OCI-LY3 (cell line): ENCODE results near the gene MEMO1.

Source experiments
- H2AFZ ChIP-seq: fragments of 200-600, 300-600 bp; shearing (Covaris generic); 2 replicates; pipeline ENCODE4 v1.6.0; 2014; ENCODE audit warnings: antibody characterized with exemption, low read depth, low read length
- H3K27ac ChIP-seq: fragments of 200-600, 300-600 bp; sonication (generic); 2 replicates; pipeline ENCODE4 v1.5.1; 2014; ENCODE audit warnings: mild to moderate bottlenecking, low read length, moderate library complexity, mixed read lengths
- H3K27me3 ChIP-seq: fragments of 200-600, 300-600 bp; sonication (generic); 2 replicates; pipeline ENCODE4 v1.6.1; 2014; ENCODE audit warnings: low read depth, low read length, mixed read lengths
- H3K36me3 ChIP-seq: fragments of 200-600, 300-600 bp; sonication (generic); replicated peaks from 2 replicates; pipeline ENCODE3; 2014; ENCODE audit warnings: low read depth, low read length, mixed read lengths
- H3K4me1 ChIP-seq: fragments of 300-600, 200-600 bp; sonication (generic); 2 replicates; pipeline ENCODE4 v1.6.1; 2014; ENCODE audit warnings: low read length, mixed read lengths
- H3K4me2 ChIP-seq: fragments of 200-600, 300-600 bp; sonication (generic); 2 replicates; pipeline ENCODE4 v1.6.1; 2014; ENCODE audit warnings: low read length, mixed read lengths
- H3K4me3 ChIP-seq: fragments of 300-600, 200-600 bp; sonication (generic); 2 replicates; pipeline ENCODE4 v1.5.1; 2014; ENCODE audit warnings: antibody characterized with exemption, mild to moderate bottlenecking, low read length, moderate library complexity
- H3K79me2 ChIP-seq: fragments of 300-600, 200-600 bp; shearing (Covaris generic); 2 replicates; pipeline ENCODE4 v1.6.1; 2014; ENCODE audit warnings: mild to moderate bottlenecking, low read length, mixed read lengths
- H3K9ac ChIP-seq: fragments of 300-600, 200-600 bp; shearing (Covaris generic); 2 replicates; pipeline ENCODE4 v1.6.0; 2014; ENCODE audit warnings: mild to moderate bottlenecking, low read length, moderate library complexity
- H3K9me3 ChIP-seq: fragments of 200-600, 300-600 bp; shearing (Covaris generic); 2 replicates; pipeline ENCODE4 v1.6.1; 2014; ENCODE audit warnings: low read length, mixed read lengths; ENCODE audit not compliant: insufficient read depth
- H4K20me1 ChIP-seq: fragments of 200-600, 300-600 bp; sonication (generic); 2 replicates; pipeline ENCODE4 v1.6.1; 2016; ENCODE audit warnings: low read length, mixed read lengths; ENCODE audit not compliant: insufficient read depth
- EZH2phosphoT487 ChIP-seq: fragments of 200-600 bp; shearing (Covaris generic); IDR thresholded peaks from 2 replicates; pipeline ENCODE4 v1.6.1; 2018; ENCODE audit warnings: antibody characterized with exemption, mixed run types, low read depth
- TF ChIP-seq, protein P1 (sequence below): fragments of 200-600, 300-600 bp; sonication (generic); IDR thresholded peaks from 2 replicates; pipeline ENCODE4 v1.5.1; 2014; ENCODE audit warnings: antibody characterized with exemption, low read length, low read depth

MEMO1 gene

DNA sequence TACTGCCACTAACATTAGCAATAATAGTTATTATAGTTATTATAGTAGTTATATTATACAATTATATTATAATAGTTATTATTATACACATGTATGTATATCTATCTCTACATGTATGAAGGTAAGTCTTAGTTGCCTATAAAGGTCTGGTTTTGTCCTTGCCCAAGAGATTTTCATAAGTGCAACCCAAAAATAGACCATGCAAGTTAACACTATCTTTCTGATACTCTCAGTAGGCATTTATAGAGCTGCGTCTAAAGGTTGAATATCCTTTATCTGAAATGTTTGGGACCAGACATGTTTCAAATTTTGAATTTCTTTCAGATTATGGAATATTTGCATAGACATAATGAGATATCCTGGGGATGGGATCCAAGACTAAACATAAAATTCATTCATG is 175.4 kb downstream of the MEMO1 start:
- Histone ChIP-seq H2AFZ (no peak overlapping the region), H3K4me2 (no peak overlapping the region), H3K4me3 (no peak overlapping the region), H3K36me3 (no peaks in the 10 kb centered on the region), H3K4me1 (no peaks in the 10 kb centered on the region), H3K9me3 (no peaks in the 10 kb centered on the region), H3K27ac (no peak overlapping the region), H3K79me2 (no peaks in the 10 kb centered on the region), H4K20me1 (no peaks in the 10 kb centered on the region), H3K27me3 (no peaks in the 10 kb centered on the region), H3K9ac (no peak overlapping the region)
- TF ChIP-seq EZH2phosphoT487: no peak
- TF ChIP-seq, protein P1, sequence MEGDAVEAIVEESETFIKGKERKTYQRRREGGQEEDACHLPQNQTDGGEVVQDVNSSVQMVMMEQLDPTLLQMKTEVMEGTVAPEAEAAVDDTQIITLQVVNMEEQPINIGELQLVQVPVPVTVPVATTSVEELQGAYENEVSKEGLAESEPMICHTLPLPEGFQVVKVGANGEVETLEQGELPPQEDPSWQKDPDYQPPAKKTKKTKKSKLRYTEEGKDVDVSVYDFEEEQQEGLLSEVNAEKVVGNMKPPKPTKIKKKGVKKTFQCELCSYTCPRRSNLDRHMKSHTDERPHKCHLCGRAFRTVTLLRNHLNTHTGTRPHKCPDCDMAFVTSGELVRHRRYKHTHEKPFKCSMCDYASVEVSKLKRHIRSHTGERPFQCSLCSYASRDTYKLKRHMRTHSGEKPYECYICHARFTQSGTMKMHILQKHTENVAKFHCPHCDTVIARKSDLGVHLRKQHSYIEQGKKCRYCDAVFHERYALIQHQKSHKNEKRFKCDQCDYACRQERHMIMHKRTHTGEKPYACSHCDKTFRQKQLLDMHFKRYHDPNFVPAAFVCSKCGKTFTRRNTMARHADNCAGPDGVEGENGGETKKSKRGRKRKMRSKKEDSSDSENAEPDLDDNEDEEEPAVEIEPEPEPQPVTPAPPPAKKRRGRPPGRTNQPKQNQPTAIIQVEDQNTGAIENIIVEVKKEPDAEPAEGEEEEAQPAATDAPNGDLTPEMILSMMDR: no peak

DNA sequence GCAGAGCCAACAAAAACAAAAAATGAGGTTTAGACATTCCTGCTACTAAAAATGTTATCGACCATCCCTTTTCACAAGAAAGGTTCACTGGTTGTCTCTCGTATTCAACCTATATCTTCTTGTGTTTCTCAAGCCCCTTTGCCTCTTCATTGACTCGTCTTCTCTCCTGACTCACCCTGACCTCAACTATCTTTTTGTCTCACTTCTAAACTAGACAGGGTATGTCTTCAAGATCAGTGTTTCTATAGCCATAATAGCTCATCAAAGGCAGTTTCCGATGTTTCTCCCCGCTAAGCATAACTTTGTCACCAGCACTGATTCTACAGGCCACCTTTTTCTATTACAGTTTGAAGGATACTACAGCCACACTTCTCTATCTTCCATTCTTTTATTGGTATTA is 178.4 kb downstream of the MEMO1 start:
- TF ChIP-seq EZH2phosphoT487: no peak
- TF ChIP-seq, protein P1: no peak
- Histone ChIP-seq H3K4me3 (no peak overlapping the region), H3K9ac (no peak overlapping the region), H3K79me2 (no peaks in the 10 kb centered on the region), H3K4me1 (no peaks in the 10 kb centered on the region), H4K20me1 (no peaks in the 10 kb centered on the region), H3K27me3 (no peaks in the 10 kb centered on the region), H3K9me3 (no peaks in the 10 kb centered on the region), H3K27ac (no peak overlapping the region), H2AFZ (no peak overlapping the region), H3K36me3 (no peaks in the 10 kb centered on the region), H3K4me2 (no peak overlapping the region)

- Histone ChIP-seq H2AFZ (no peak overlapping the region), H3K9me3 (no peaks in the 10 kb centered on the region), H3K79me2 (no peaks in the 10 kb centered on the region), H3K27me3 (no peaks in the 10 kb centered on the region), H3K4me3 (no peak overlapping the region), H3K36me3 (no peaks in the 10 kb centered on the region), H3K27ac (no peak overlapping the region), H3K4me1 (no peaks in the 10 kb centered on the region), H3K4me2 (no peak overlapping the region), H4K20me1 (no peaks in the 10 kb centered on the region), H3K9ac (no peak overlapping the region)
- TF ChIP-seq, protein P1: no peak
- TF ChIP-seq EZH2phosphoT487: no peak
Observed at GRCh38 chr2:31831585-31831984, 179.2 kb downstream of the MEMO1 start.

DNA sequence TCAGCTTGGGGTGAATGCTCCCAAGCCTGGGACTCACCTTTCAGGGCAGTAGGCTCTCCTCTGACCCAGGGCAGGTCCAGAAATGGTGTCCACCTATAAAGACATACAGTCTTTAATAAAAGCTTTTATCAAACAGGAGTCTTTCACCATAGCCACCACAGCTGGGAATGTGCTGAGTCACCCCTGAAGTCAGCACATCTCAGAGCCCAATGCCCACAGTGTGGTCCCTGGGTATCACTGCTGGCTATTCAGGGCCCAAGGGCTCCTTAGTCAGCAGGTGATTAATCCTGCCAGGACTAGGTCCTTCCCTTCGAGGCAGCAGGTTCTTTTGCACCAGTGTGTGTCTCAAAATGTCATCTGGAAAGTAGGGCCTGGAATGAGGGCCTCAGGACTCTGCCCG is 181.9 kb downstream of the MEMO1 start:
- H3K79me2 ChIP-seq: no peaks in the 10 kb centered on the region
- H3K9ac ChIP-seq: no peak overlapping the region
- no peaks in the 10 kb centered on the region for H3K4me1 ChIP-seq
- no peaks in the 10 kb centered on the region for H3K36me3 ChIP-seq
- no peak overlapping the region for H3K4me2 ChIP-seq
- H3K27me3 ChIP-seq: no peaks in the 10 kb centered on the region
- H4K20me1 ChIP-seq: no peaks in the 10 kb centered on the region
- no peaks in the 10 kb centered on the region for H3K9me3 ChIP-seq
- no peak overlapping the region for H3K4me3 ChIP-seq
- TF ChIP-seq, protein P1: no peak
- TF ChIP-seq EZH2phosphoT487: no peak
- no peak overlapping the region for H2AFZ ChIP-seq
- H3K27ac ChIP-seq: no peak overlapping the region
